CD1c-positive myeloid dendritic cell (primary cell): ENCODE results near the gene DENND4A.
"Not testable (repeated sequence)": the region's sequence is repeated elsewhere in the genome, so short reads cannot be mapped to it uniquely, and the experiment has no call there.

Experiments used
- DNase-seq: peaks from one replicate; pipeline ENCODE4 v3.0.0-alpha.2; 2016; ENCODE audit errors: extremely low spot score

Gene DENND4A

GRCh38 chr15:65757256-65757655 lies 34.8 kb downstream of the DENND4A start:
- DNase-seq, result no peak

GRCh38 chr15:65752151-65752700 lies 39.9 kb downstream of the DENND4A start:
- DNase-seq, result no peak

GRCh38 chr15:65751431-65751830 lies 40.7 kb downstream of the DENND4A start:
- DNase-seq, result no peak

- no peak for DNase-seq
Measured at GRCh38 chr15:65747265-65747664, 44.8 kb downstream of the DENND4A start.

GRCh38 chr15:65743637-65744252 lies 48.3 kb downstream of the DENND4A start:
- DNase-seq, result no peak

GRCh38 chr15:65740148-65740547 lies 51.9 kb downstream of the DENND4A start:
- no peak for DNase-seq

GRCh38 chr15:65738649-65739048 lies 53.4 kb downstream of the DENND4A start:
- peak; percentile 43 for DNase-seq

- DNase-seq, result not testable (repeated sequence)
Measured at GRCh38 chr15:65733599-65733998, 58.5 kb downstream of the DENND4A start.

- no peak for DNase-seq
Measured at GRCh38 chr15:65732698-65733097, 59.4 kb downstream of the DENND4A start.

GRCh38 chr15:65731926-65732325 lies 60.2 kb downstream of the DENND4A start:
- no peak for DNase-seq

- DNase-seq, result no peak
Measured at GRCh38 chr15:65730549-65731172, 61.4 kb downstream of the DENND4A start.

GRCh38 chr15:65724464-65725215 lies 67.5 kb downstream of the DENND4A start:
- no peak for DNase-seq

GRCh38 chr15:65723876-65724275 lies 68.2 kb downstream of the DENND4A start:
- DNase-seq, result no peak

- DNase-seq, result no peak
Measured at GRCh38 chr15:65722191-65722590, 69.9 kb downstream of the DENND4A start.

- no peak for DNase-seq
Measured at GRCh38 chr15:65712415-65712814, 79.7 kb downstream of the DENND4A start.

GRCh38 chr15:65695081-65695480 lies 97.0 kb downstream of the DENND4A start:
- DNase-seq, result no peak

GRCh38 chr15:65690778-65691177 lies 101.3 kb downstream of the DENND4A start:
- DNase-seq, result no peak

- no peak for DNase-seq
Measured at GRCh38 chr15:65690173-65690572, 101.9 kb downstream of the DENND4A start.

- no peak for DNase-seq
Measured at GRCh38 chr15:65688462-65688861, 103.6 kb downstream of the DENND4A start.

GRCh38 chr15:65682404-65682911 lies 109.6 kb downstream of the DENND4A start:
- DNase-seq, result no peak

GRCh38 chr15:65680544-65680943 lies 111.5 kb downstream of the DENND4A start:
- DNase-seq, result no peak

GRCh38 chr15:65676123-65676522 lies 116.0 kb downstream of the DENND4A start:
- no peak for DNase-seq

- no peak for DNase-seq
Measured at GRCh38 chr15:65675551-65675950, 116.5 kb downstream of the DENND4A start.
